Measurements from ENCODE around the gene GUK1. TPM values are rescaled to one million over a fixed set of nuclear protein-coding genes. Genes with fewer than 3 reads are reported as not detected.

Gene GUK1
- total and polyA plus RNA-seq, 2 of the 8 experiments (the other 6 are each of a cell fraction or from before 2014, with no cell fraction given) = 68.5 to 183 TPM

GRCh38 chr1:228158151-228159007 lies 18.3 kb downstream of the GUK1 start (continued):
- TF ChIP-seq E2F6 (IDR thresholded peaks at IDR 0.05) = peak; percentile 33; the same call in 1 of the 2 replicates
- TF ChIP-seq RBBP5 (IDR thresholded peaks at IDR 0.05; ENCODE audit: borderline replicate concordance, low read depth, low read length) = no peak
- no peak for TF ChIP-seq FOSL1 (IDR thresholded peaks at IDR 0.05; ENCODE audit: insufficient read depth, low read depth, low read length)
- TF ChIP-seq BCL11A (IDR thresholded peaks at IDR 0.05; ENCODE audit: low read depth in 2 of 2, low read length in 2 of 2) = no peak
- TF ChIP-seq BACH1 (IDR thresholded peaks at IDR 0.05; ENCODE audit: low read length) = no peak
